GM19099 (cell line): Measurements from ENCODE around the gene TBC1D22A.

Experiments
- POLR2A ChIP-seq: IDR thresholded peaks from 3 replicates; pipeline ENCODE4 v1.6.1; 2011; ENCODE audit warnings: low read depth; ENCODE audit not compliant: insufficient read length; ENCODE audit errors: extremely low read depth

TBC1D22A gene

DNA sequence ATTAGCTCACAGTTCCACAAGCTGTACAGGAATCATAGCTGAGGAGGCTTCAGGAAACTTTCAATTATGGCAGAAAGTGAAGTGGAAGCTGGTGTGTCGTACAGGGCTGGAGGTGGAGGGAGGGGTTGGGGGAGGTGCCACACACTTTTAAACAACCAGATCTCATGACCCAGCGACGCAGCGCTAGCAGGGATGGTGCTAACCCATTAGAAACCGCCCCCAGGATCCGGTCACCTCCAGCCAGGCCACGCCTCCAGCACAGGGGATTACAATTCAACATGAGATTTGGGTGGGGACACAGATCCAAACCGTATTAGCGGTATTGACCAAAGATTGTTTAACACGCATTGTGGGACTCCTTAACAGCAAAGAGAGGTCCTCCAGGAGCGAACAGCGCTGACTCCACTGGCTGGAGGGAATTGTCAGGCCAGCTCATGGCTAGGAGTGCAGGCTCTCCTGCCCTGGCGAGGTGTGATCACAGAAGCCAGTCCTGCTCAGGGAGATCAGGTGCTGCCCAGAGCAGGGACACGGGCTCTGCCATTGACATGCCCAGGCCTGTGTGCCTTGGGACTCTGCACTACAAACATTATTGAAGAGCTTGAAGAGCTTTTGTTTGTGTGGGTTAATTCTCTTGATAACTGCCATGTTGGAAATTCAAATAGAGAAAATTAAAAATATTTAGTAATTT lies 215.3 kb downstream of the TBC1D22A start:
- TF ChIP-seq POLR2A = no peak

DNA sequence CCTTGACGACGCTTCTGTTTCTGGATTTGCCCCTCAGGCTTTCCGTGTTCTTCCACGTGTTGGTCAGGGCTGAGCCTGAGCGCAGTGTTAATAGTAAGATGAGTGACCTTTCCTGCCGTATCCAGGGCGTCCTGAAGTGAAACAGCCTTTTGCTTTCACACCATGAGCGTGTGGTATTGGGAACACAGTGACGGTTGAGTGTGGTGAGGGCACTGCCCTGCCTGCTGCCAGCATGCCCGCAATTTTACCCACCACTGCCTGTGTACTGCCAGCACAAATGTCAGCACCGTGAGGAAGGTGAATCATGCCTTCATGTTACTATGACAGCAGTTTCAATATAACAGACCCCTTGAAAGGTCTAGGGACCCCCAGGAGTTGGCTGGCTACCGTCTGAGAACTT lies 217.1 kb downstream of the TBC1D22A start:
- no peak for TF ChIP-seq POLR2A

DNA sequence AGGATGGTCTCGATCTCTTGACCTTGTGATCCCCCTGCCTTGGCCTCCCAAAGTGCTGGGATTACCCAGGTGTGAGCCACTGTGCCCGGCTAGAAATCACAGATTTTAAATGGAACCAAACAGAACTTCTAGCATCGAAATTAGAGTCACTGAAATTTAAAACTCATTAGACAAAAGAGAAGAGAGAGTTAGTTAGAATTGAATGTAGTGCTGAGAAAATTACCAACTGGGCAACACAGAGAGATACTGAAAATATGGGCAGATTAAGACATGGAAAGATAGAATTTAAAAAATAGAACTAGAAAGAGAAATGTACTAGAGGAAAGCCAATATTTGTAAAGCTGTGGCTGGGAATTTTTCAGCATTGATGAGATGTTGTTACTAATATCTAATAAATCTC lies 217.9 kb downstream of the TBC1D22A start:
- TF ChIP-seq POLR2A = no peak

DNA sequence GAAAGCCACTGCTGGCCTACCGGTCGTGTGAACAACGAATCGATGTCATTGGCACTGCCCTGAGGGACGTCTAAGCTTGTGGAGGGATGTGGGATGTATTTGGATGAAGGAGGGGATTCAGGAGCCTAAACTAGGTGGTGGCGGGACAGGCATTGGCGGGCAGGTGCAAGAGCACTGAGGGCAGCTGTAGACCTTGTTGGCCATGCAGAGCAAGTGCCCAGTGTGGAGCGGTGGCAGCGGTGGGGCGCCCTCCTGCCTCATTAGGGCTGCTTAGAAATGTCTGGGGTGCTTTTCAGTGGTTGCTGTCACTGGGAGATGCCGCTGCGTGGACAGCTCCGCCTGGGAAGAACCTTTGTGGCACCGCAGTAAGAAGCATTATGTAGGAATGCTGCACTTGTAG lies 220.2 kb downstream of the TBC1D22A start:
- TF ChIP-seq POLR2A = no peak

DNA sequence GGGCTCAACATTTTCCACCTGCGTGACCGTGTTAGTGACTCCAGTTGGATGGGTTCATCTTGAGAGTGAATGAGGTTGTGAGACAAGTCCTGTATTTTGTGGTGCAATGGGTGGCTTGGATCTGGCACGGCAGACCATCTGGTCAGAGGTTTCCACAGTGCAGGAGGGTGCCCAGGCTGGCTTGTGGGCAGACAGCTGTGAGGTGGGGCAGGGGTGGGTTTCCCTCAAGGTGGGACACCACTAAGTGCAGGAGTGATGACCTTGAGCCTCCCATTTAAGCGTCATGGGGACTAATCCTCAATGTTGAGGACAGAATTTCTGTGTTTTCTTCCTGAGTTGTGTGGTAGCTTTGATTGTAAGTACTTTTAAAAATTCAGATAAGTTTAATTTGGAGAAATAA lies 220.6 kb downstream of the TBC1D22A start:
- TF ChIP-seq POLR2A = no peak

DNA sequence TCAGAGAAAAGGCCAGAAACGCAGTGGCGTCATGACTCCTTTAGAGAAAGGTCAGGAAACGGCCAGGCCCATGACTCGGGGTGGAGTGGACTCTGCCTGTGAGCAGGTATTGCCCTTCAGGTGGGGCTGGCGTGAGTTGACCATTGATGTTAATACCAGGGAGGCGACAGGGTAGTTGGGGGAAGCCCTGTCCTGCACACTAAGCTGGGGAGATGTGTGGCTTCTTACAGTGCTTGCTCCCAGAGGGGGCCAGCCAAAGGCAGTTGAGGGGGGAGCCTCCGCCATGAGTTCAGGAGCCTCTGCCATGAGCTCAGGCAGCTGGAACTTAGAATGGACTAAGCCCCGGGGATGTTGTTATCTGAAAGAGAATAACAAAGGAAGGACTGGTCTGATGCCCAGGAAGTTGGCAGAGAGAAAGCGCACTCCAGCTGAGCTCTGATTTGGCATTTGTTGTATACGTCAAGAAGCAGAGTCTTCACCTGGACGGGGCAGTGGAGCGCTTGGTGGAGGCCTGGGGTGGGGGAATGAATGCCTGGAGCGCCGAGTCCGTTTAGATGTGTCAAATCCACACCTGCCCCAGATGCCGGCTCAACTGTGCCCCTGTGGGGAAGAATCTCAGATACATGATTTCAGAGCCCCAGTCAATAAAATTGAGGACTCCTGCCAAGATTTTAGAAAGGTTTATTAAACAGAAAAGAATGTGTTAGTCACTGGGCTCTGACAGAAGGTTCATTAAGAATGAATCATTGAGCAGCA lies 222.5 kb downstream of the TBC1D22A start:
- no peak for TF ChIP-seq POLR2A

DNA sequence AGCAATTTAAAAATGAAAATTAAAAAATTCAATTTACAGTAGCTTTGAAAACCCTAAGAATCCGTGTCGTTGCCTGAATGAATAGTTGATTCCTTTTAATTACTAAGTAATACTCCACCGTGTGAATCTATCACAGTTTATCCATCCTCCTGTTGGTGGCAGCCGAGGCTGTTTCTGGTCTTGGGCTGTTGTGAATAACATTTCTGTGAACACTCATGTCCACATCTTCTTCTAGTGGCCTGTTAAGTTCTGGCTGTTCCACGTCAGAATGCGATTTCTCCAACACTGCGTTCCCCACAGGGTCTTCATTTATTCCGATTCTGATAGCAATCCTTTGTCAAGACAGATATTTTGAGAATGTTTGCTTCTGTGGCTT lies 223.0 kb downstream of the TBC1D22A start:
- no peak for TF ChIP-seq POLR2A

DNA sequence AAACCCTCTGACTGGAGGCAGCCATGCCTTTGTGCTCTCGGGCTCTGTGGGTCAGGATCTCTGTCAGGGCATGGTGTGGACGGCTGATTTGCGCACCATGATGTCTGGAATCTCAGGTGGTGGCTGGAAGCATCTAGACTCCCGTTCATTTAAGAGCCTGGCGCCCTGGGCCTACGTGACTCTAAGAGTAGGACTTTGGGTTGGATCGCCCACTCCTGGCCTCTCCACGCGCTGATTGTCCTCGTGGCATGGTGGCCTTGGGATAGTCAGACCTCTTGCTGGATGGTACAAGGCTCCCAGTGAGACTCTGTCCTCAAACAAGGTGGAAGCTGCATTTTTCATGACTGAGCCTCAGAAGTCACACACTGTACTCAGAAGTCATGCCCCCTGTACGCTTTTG lies 224.3 kb downstream of the TBC1D22A start:
- TF ChIP-seq POLR2A = no peak

DNA sequence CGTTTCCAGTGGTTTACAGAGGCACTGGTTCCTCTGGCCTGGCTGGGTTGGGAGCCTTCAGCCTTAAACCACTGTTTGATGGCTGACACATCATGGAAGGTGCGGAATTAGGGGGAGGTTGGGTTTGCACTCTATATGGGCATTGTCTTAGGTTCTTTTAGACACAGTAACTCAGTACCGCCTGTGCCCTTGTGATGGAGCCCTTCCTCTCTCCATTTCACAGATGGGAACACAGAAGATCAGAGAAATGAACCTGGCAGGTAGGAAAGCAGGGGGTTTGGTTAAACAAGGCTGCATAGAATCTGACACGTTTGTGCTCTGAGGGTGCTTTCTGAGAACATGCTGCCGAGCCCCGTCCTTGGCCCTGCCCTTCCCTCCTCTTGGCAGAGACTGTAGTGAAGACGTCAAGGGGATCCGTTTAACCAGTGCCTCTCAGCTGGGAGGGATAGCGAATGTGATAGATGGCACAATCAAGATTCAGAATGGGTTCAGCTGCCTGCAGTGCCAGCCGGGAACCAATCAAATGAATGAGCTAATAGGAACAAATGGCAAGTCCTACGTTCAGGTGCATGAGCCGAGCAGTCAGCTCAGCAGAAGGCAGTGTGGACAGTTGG lies 228.6 kb downstream of the TBC1D22A start:
- TF ChIP-seq POLR2A = no peak

DNA sequence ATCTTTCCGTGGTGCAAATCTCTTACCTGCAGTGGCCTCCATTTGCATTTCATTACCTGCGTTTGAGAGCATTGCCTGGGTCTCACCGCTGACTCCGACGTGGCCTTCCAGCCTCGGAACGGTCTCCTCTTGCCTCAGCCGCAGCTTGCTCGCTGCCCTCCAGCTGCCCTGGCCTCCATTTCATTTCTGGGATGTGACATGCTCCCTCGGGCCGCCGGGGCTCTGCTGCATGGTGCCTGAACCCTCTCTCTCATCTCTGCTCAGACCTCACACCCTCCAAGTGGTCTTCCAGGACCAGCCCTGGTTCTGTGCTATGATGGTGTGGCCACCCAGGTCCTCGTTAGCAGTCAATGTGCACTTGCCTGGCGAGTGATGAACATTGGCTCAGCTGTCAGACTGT lies 229.2 kb downstream of the TBC1D22A start:
- no peak for TF ChIP-seq POLR2A

DNA sequence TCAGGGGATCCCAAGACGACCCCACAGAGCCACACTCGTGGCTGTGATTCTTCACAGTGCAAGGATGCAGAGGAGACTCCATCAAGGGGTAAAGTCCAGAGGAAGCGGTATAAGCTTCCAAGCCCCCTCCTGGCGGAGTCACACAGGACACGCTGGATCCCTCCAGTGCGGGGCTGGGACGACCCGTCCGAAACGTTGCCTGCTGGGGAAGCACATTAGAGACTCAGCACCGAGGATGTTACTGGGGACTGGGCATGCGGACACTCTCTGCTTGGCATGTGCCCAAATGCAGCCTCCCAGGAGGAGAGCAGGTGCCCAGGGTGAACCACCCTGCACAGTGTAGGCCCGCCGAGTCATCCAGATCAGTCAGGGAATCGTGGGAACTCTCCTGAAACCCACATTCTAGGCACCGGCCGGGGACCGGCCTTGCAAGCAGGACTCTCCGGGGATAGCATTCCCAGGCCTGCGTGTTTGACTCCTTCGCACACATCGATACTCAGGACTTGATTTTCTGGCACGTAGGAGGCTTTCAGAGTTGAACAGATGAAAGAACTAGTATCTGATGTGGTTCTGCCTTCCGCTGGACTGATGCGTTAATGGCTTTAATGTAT lies 229.8 kb downstream of the TBC1D22A start:
- no peak for TF ChIP-seq POLR2A

DNA sequence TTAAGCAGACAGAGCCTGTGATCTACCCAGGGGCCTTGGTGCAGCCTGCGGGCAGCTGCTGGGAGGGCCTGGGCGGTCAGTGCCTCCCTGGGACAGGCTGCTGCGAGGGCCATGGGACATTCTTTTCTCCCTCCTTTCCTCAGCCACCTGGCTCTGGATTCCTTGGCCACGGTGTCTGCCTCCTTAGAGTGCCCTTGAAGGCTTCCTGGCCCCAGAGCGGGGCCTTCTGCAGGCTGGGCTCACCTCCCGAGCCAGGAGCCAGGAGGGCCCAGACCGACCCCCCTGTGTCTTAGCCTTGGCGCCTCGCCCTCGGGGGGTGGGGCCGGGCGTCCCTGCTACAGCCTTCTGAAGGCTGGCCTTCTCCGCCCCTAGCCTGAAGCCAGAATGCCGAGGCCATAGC lies 231.2 kb downstream of the TBC1D22A start:
- TF ChIP-seq POLR2A = no peak

DNA sequence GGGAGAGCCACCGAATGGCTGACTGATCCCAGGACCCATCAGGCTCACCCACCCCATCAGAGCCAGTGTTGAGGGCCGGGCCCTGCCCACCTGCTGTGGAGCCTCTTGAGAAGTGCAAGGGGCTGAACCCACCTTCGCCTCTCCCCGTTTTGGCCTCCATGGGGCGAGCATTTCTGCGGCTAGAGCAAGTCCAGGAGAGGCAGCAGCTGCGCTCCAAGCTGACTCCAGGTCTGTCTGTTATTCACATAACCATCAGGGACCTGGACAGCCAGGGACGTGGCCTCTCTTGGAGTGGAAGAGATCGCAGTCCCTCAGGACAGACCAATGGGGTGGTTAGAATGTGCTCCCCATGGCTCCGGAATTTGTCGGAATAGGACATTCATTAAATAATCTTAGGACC lies 231.8 kb downstream of the TBC1D22A start:
- TF ChIP-seq POLR2A = no peak

DNA sequence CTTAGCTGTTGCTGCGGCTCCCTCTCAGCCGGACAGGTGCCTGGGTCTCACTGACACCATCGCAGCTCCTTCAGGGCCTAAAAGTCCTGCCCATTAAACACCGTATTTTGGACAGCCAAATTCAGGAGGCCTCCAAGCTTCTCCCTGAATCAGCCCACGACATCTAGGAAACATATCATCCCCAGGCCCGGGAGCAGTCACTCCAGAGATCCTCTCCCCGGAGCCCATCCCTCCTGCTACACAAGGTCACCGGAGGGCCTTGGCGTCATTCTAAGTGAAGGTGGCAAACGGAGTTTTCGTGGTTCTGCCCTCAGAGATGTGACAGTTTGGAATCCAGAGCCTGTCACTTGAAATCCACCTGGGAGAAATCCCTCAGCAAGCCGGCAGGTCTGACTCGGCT lies 232.5 kb downstream of the TBC1D22A start:
- no peak for TF ChIP-seq POLR2A

DNA sequence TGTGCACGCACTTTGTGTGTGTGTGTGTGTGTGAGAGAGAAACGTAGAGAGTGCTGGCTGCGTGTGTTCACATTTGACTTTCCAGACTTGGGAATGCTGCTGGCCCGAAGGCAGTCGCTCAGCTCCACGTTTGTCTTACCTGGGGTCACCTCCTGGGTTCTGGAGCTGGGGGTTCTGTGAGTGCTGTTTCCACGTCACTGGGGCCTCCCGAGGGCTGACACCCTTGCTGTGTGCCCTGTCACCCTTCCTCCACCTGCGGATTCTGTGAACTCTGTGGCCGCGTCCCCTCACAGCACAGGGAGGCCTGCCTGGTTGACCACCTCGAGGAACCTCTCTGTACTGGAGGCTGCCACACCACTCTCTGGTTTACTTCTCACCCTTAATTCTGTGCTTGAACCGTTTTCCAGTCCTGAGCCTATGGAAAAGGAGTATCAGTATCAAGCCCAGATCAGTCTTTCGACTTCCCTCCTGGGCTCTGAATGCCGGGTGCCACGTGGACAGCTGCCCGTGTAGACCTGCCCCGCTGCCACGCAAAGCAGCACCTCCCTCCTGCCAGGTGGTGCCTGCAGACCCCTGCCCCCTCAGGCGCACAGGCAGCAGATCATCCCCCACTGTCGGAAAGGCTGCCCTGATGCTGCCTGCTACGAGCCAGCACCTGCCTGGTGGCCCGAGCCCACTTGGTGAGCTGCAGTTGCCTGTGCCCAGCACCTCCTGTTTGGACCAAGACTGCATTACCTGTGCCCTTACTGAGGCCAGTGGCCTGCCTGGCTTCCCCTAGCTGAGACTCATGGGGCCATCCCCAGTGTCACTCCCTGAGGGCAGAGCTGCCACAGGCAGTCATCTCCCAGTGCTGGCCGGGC lies 233.3 kb downstream of the TBC1D22A start:
- no peak for TF ChIP-seq POLR2A
